ENCODE results near the gene PRKCD.

PRKCD gene

DNA sequence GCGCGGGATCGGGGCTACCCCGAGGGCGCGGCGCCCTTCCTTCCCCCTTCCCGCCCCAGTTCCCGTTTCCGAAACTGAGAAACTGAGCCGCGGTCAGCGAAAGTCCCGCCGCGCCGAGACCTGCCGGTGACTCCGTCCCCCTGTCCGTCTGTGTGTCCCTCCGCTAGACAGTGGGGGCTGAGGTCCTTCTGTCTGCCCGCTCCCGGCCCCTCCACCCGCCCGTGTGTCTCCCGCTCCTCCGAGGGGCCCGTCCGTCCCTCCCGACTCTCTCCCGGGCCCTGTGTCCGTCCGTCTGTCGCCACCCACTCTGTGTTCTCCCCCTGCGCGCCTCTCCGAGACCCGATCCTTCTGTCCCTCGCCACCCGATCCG is 426 bp downstream of the PRKCD start:
- TF ChIP-seq, protein P1, sequence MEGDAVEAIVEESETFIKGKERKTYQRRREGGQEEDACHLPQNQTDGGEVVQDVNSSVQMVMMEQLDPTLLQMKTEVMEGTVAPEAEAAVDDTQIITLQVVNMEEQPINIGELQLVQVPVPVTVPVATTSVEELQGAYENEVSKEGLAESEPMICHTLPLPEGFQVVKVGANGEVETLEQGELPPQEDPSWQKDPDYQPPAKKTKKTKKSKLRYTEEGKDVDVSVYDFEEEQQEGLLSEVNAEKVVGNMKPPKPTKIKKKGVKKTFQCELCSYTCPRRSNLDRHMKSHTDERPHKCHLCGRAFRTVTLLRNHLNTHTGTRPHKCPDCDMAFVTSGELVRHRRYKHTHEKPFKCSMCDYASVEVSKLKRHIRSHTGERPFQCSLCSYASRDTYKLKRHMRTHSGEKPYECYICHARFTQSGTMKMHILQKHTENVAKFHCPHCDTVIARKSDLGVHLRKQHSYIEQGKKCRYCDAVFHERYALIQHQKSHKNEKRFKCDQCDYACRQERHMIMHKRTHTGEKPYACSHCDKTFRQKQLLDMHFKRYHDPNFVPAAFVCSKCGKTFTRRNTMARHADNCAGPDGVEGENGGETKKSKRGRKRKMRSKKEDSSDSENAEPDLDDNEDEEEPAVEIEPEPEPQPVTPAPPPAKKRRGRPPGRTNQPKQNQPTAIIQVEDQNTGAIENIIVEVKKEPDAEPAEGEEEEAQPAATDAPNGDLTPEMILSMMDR (IDR thresholded peaks at IDR 0.05) = no peak

DNA sequence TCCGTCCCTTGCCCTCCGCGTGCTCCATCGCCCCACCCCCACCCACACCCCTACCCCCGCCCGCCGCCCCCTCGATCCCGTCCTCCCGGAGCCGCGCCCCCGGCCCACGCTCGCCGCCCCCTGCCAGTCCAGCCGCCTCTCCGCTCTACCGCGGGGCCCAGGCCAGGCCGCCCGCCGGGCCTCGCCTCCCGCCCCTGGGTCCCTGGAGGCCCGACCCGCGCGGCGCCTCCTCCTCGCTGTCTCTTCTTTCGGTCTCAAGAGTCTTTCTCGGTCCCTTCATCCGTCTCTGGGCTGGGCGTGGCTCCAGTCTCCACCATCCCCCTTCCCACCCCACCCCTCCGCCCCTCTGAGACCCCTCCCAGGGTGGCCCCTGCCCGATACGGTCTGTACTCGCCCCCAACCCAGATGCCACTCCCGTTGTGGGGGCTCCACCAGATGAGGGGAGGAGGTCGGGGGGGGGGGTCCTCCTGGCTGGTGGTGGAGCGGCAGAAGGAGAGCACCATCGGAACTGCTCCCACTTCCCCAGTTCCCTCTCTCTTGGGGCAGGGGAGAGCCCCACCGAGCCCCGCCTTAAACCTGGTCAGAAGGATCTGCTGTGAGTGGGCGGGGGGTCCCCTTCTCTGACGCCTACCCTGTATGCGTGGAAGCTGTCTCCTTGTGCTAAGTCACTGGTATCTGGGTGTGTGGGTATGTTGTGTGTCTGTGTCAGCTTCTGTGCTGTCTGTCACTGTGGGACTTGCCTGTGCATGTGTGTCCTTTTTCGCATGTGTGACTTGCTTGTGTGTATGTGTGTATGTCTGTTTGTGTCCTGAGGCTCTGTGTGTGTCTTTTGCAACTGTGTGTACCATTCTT is 1.0 kb downstream of the PRKCD start:
- TF ChIP-seq, protein P1 (IDR thresholded peaks at IDR 0.05) = no peak

DNA sequence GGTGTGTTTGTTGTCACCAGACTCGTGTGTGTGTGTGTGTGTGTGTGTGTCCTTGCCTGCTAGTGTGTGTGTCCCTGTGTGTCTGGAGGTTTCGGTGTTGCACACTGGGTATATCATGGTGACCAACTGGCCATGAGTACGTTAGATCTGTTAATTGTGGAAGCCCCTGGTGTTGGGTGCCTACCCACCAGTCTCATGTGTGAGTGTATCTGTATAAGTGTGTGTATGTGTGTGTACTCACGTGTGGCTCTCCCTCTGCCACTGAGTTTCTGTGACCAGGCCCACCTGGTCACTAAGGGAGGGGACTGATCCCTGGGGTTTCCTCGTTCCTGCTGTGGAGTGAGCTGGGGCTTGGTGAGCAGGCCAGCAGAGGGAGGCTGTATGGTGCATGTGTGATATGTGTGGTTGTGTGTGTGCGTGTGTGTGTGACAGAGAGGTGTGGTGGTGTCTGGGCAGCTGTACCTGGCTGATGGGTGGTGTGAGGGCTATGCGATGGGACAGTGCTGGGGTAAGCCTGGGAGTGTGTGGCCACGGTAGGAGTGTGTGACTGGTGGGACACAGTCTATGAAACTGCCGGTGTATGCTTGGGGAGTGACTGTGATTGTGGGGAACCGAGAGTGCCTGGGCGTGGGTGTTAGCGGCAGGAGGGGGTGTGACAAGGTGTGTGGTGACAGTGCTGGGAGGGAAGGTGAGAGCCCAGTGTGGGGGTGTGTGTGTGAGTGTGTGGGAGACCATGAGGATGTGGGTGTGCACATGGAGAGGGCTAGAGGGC is 1.8 kb downstream of the PRKCD start:
- TF ChIP-seq, protein P1 (IDR thresholded peaks at IDR 0.05) = no peak

GRCh38 chr3:53163444-53164387 is 2.7 kb downstream of the PRKCD start:
- TF ChIP-seq, protein P1 (IDR thresholded peaks at IDR 0.05) = no peak

GRCh38 chr3:53164911-53165310 is 3.9 kb downstream of the PRKCD start:
- TF ChIP-seq, protein P1 (IDR thresholded peaks at IDR 0.05) = no peak

DNA sequence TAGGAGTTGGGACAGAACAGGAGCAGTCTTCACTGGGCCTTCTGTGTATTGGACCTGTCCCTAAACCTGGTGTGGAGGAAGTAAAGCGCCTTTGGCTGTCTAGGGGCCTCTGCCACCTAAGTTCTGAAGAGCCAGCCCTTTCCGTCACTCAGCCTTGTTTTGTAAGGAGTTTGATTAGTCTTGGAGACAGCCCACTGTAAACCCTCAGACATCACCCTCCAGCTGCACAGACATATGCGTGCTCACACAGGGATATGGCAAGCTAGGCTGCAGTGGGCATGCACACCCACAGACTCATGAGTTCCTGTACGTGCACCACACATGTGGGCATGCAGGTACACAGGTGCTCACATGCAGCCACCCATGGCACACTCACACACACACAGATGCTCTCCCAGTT is 5.2 kb downstream of the PRKCD start:
- TF ChIP-seq, protein P1 (IDR thresholded peaks at IDR 0.05) = no peak

DNA sequence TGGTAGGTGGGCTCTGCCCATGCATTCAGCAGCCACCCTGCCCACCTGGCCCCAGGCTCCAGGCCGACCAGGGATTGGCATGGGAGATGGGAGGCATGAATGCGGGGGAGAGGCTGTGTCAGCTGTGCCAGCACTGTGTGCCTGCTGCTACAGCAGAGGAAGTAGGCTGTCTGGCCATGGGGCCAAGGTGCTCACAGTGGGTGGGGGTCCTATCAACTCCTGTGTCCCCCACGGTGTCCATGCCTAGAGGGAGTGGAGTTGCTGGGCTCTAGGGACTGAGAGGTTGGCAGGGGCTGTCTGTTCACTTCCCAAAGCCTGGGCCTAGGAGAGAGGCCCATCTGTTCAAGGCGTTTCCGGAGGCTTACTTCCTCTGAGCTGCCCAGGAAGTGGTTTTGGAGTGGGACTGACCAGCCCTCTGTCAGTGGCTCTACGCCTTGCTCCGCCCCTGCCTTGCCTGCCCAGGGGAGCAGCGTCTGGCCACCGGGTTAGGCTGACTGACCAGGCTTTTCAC is 5.8 kb downstream of the PRKCD start:
- TF ChIP-seq, protein P1 (IDR thresholded peaks at IDR 0.05) = no peak
